GM19239 (cell line): Measurements from ENCODE around the gene BATF3.
"Not testable (repeated sequence)": the region's sequence is repeated elsewhere in the genome, so short reads cannot be mapped to it uniquely, and the experiment has no call there.

Experiments used
- DNase-seq: peaks from one replicate; pipeline ENCODE4 v3.0.0; 2011; ENCODE audit warnings: low spot score; ENCODE audit not compliant: insufficient read length
- FAIRE-seq: peaks from 2 replicates; lab custom pipeline; 2011; peaks lifted over from hg19 to GRCh38; lab: Jason Lieb, UNC

Gene BATF3

DNA sequence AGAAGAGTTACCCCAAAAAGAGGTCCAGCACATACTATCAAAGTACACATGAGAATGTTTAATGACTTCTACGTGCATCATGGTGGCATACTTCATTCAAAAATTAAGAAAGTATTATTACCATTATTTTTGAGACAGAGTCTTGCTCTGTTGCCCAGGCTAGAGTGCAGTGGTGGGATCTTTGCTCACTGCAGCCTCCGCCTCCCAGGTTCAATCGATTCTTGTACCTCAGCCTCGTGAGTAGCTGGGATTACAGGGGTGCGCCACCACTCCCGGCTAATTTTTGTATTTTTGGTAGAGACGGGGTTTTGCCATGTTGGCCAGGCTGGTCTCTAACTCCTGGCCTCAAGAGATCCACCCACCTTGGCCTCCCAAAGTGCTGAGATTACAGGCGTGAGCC lies 12.3 kb upstream of the BATF3 start:
- not testable (repeated sequence) for DNase-seq, FAIRE-seq

DNA sequence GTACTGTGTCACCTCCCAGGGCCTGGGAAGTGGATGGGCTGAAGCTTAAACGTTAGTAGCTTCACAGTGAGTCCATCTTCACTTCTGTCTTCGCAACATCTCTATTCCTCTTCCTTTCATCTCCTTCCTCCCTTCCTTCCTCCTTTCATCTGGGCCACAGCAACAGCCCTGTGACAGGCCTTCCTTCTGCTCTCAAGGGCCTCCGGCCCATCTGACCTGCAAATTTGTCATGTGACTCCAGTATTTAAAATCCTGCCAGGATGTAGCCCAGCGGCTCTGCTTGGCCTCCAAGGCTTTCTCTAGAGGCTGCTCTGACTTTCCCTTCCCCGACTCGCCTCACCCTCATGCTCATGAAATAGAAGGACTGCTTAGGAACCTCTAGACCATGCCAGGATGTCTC lies 10.9 kb upstream of the BATF3 start:
- FAIRE-seq (no peak), DNase-seq (no peak)

DNA sequence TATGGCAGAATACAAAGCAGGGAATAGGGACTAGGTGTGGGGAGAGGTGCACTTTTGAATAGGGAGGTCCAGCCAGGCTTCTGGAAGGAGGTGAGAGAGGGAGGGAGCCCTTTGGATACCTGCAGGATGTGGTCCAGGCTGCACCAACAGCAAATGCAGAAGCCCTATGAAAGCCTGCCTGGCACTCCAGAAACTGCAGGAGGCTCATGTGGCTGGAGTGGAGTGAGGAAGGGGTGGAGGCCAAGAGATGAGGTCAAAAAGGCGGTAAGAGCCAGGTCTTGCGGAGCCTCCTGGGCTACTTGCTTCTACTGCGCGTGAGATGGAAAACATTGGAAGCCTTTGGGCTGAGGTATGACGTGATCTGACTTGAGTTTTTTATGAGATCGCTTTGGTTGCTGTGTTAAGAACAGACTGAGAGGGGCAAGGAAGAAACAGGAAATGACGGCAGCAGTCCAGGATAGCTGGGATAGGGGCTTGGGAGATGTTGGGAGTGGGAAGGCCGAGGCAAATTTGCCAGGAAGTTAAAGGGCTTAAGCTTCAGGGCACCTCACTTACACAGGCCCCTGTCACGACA lies 4.4 kb upstream of the BATF3 start:
- FAIRE-seq (no peak), DNase-seq (no peak)

DNA sequence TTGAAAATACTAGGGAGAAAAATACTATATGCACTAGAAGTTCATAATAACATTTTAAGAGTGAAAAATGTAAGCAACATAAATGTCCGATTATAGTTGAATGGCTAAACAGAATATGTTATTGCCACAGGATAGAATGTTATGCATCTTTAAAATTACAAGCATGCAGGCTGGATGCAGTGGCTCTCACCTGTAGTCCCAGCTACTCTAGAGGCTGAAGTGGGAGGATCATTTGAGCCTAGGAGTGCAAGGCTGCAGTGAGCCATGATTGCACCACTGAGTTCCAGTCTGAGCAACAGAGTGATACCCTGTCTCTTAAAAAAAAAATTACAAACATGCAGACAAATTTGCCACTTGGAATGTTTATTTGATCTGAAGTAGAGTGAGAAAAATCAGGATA lies 3.0 kb upstream of the BATF3 start:
- DNase-seq (no peak), FAIRE-seq (no peak)

DNA sequence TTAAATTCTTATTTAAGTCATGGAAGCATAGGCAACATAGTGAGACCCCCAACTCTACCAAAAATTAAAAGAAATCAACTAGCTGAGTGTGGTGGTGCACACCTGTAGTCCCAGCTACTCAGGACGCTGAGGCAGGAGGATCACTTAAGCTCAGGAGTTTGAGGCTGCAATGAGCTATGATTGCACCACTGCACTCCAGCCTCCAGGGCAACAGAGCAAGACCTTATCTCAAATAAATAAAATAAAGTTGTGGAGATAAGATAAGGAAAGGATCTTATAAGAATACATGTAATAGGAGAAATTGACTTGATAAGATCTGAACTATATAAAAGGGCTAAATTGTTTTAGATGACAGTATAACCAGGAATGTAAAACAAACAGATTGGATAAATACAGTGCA lies 2.3 kb upstream of the BATF3 start:
- DNase-seq: no peak
- FAIRE-seq: no peak

DNA sequence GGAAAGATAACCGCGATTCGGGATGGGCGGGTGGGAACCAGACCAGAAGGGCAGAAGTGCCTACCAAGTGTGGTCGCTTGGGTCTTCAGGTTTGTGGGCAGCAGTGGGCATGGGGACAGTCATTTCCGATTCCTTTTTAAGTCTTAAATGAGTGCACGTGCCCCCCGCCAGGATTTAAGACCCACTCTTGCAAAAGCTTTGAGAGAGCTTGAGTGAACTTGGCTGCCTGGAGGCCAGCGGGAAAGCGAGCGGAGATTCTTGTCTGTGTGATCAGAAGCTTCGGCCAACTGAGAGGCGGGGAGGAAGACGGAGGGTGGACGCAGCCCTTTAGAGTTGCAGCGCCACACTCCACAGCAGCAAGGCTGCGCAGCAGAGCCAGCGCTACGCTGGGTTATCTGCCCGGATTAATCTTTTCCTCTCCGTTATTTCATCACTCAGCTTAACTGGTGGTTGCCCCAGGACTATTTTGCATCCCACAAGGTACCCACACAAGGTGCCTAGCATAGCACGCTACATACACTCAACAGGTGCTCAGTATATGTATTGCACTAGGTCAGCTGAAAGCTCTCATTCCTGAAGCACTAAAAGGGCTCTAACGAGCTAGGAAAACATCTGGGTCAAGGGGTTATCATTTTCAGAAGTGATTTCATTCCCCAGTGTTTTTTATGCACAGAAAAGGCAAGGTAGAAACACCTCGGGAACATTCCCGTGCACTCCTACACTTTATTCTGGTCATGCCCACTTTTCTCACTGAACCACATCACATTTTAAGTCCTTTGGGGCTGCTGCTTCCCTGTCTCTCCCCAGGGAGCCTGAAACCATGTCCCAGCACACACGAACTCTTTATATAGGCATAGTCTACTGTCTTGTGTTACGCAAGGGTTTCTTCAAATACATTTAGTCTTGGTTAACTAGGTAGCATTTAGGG lies 1.5 kb upstream of the BATF3 start:
- FAIRE-seq (peak; percentile 80), DNase-seq (no peak)

DNA sequence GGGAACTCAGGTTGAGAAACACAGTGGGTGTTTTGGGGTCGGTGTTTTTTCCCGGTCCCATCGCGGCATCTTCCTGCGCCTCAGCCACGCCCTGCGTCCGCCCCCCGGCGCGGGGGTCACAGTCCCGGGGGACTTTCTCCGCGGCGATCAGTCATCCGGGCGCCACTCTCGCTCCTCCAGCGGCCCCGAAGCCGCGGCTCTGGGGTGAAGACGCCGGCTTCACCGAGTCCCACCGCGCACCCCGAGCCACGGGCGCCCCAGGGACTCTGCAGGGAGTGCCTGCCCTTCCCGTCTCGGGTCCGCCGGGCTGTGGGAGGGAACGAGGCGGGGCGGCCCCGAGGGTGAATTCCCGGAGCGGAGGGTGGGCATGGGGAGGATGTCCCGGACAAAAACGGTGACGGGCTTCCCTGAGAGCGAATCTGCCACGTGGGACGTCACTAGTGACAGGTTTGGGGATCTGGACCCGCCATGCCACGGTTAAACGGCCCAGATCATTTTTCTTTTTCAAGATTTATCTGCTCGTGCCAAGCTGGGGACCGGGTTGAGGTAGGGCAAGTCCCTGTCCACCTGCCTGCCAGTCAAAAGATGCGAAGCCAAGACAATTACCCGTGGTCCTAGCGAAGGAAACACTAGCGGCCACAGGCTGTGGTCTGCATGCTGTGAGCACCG lies 717 bp upstream of the BATF3 start:
- peak; percentile 31 for FAIRE-seq
- DNase-seq: peak; percentile 34

DNA sequence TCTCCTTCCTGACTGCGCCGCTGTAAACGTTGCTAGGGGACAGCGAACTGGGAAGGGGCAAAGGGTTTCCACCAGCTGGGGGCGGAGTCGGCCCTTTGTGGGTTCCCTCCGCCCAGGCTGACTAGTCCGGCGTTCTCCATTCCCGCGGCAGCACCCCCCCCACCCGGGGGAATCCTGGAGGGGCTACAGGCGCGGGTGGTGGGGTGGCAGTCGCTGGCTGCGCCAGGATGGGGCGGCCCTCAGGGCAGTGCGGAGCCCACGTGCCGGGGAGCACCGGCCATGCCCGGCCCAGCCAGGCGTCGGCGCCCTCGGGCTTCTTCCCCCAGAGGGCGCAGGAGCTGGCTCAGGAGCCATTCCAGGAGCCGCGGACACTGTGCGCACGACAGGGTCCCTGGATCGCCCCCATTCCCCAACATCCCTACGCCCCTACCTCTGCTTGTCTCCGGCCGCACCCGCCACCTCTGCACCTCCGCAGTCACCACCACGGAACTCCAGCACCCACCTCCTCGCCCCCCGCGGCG lies 476 bp downstream of the BATF3 start:
- peak; percentile 51 for DNase-seq
- FAIRE-seq: no peak

DNA sequence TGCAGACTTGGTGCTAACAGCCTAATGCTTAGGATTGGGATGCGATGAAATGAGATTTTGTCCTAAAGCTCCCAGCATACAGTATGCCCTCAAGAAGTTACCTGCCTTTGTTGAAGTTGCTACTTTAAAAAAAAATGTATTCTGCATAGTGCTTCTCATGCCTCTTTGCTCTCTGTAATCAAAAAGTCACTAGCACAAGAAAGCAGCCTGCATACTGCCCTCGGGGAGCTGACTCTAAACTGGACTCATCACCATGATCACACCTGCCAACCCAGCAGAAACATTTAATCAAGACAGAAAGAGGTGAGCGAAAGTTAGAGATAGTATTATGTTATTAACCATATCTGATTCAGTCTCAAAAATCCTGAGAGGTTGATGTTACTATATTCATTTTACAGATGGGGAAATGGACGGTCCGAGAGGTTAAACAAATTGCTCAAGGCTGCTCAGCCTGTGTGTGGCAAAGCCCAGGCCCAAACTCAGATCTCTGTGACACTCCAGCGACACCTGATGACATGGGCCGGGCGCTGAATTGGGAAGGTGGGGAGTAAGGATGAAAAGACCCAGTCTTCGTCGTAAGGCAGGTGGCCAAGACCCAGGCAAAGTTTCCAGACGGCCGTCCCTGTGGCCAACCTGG lies 1.1 kb downstream of the BATF3 start:
- no peak for DNase-seq
- FAIRE-seq: peak; percentile 71

DNA sequence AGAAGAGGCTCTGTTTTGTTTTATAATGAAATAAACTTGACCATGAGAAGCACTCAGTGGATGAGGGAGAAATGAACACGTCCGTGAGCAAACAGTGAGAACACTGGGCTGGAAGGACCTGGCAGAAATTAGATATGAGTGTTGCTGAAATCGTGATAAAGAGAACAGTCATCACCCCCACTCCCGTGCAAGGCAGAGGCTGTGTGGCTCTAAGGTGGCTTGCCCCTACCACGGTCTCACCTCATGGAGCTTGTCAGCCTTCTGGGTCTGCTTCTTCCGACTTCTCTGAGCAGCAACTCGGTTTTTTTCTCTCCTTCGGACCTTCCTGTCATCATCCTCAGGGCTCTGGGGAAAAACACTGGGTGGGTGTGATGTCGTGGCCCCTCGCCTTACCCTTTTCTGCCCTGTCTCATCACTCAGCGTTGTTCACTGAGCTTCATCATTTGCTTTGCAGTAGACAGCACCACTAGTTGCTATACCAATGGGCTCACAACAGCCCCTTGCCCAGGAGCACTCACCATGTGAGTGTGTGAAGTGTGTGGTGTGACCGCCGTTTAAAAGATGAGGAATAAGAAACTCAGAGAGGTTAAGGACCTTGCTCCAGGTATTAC lies 2.8 kb downstream of the BATF3 start:
- FAIRE-seq (no peak), DNase-seq (no peak)

DNA sequence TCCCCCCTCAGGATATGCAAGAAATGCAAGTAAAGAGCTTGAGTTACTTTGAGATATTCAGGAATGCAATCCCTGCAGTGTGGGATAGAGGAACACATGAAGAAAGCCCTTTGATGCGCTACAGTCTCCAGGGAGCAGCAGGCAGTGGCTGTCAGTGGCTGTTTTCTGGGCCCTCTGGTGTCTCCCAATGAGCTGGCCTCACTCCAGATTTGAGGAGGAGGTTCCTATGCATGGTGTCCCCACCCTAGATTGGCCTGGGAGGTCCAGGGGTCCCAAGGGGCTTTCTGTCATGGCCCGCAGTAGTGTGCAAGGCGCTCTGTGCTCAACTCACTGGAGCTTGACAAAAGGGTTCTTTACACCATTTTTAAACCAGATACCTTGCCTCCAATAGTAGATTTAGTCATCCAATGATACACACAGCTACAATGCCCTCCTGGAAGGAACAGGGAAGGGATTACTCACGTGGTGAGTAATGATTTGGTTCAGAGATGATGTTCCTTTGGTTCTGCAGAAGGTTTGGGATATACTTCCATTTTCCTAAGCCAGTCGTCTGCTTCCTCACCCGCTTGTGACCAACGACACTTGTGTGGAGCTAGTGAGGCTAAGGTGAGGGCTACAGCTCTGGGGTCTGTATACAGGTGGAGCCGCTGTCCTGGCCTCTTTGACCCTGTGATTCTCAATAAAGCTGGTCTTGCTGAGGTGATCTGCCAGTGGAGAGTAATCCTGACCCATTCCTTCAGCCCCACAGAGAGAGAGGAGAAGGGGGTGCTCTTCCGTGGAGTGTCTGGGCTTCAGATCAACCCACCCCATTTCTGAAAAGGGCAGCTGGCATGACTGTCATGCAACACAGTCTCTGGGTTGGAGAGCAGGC lies 6.6 kb downstream of the BATF3 start:
- DNase-seq (no peak), FAIRE-seq (no peak)

DNA sequence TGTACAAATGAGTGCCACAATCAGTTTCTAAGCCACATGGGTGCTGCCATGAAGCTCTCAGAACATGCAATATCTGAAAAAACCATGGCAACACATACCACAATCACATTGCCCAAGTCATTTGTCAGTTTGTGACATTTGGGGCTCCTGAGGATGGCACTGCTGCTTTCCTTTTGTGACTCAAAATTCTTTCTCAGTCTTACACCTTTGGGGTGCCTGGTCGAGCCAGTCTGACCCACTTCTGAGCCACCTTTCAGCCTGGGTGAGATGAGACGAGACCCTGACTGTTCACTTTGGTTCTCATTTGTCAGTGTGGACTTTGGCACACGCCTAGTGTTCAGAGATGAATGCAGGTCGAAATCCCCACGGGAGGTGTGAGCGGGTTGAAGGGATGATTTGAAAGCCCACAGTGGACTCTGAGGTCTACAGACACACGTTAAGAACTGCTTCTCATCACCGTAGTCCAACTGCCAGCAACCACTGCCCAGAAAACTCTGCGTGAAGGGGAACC lies 8.0 kb downstream of the BATF3 start:
- DNase-seq: no peak
- no peak for FAIRE-seq

DNA sequence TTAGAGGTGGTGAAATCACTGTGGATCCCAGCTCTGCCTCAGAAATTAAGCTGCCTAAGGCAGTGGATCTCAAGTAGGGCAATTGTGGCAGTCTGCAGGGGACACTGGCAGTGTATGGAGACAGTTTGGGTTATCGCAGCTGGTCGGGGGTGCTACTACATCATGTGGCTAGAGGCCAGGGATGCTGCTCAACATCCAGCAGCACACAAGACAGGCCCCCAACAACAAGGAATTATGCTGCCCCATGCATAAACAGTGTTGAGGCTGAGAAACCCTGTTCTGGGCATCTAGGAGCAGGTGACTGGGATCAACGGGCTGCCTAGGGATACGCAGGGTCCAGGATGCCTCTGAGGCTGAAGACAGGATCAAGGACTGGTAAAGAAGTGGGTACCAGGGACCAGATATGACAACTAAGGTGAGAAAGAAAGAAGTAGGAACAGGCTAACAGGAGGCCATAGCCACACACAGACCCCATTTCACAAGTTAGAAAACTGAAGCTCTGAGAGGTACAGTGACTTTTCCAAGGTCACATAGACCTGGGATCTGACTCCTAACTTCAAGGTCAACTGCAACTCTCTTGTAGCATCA lies 8.7 kb downstream of the BATF3 start:
- FAIRE-seq: no peak
- no peak for DNase-seq

DNA sequence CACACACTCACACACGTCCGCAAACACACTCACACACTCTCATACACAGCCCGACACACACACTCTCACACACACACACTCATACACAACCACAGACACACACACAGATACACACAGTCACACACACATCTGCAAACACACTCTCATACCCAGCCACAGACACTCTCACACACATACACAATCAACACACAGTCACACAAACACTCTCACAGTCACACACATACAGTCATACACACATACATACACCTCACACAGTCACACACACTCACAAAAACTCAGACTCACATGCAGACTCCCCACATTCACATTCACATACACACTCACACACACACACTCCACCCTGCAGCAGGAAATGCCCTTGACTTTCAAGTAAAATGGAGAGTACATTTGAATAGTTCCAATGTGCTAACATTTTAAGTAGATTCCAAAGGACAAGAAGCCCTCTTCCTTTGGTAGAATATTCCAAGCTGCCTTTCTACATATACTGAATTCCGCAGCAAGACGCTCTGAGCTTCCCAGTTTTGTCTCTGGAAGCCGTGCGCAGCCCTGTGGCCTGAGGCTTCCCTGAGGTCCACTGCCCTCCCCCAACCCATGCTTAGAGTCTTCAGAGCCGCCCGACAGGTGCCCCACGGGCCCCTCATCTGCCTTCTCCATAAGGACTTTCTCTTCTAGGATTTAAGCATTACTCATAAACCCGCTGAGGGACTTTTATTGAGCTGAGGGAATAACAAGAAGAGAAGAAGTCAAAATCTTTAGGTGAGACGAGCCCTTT lies 9.7 kb downstream of the BATF3 start:
- FAIRE-seq: no peak
- DNase-seq: no peak

DNA sequence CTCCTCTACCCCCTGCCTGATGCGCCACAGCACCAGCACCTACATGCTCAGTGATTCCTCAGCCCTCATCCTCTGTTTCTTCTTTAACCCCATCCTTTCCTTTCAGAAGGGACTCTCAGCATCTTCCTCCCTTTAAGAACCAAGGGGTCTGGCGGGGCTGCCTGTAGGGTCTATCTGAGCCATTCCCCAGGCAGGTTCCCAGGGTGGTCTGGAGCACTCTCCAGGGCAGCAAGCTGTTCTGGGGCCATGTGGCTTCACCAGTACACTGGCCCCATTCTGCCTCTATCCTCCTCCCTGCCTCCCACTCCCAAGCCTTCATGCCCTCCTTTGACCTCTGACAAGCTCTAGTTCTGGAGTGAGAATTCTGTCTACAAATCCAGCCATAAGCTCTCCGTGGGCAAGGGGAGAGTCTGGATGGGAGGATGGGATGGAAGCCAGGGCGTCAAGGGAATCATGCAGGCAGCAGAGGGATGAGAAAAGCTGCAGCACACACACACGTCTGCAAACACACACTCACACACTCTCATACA lies 10.4 kb downstream of the BATF3 start:
- no peak for FAIRE-seq

DNA sequence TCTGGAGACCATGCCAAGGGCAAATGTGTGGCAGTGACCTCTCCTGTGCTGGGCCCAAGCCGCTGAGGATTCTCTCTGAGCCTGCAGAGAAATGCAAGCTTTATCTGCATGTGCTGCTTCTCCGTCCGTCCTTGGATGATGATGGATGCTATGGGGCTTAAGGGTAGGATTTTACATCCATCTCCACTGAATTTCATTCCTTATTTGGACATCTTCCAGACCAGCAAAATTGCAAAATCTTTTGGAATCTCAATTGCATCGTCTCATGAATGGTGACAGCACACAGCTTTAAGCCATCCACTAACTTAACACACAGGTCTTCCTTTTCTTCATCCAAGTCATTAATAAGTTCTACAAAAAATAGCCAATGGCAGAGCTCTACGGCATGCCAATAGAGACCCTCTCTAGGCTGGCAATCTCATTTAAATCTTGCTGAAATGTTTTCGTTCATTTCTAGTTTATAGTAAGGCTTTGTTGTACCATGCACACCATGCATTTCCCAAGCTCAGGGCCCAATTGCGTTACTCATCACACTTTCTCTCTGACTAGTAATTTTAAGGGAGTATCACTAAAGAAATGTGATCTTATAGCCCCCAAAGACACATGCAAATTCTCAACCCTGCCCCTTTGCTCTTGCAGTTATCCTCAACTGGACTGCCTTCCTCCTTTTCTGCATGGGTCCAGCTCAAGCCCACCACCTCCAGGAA lies 11.1 kb downstream of the BATF3 start:
- no peak for FAIRE-seq
- DNase-seq: no peak

More for the DNA sequence above, 10.4 kb downstream of the BATF3 start:
- DNase-seq: no peak

DNA sequence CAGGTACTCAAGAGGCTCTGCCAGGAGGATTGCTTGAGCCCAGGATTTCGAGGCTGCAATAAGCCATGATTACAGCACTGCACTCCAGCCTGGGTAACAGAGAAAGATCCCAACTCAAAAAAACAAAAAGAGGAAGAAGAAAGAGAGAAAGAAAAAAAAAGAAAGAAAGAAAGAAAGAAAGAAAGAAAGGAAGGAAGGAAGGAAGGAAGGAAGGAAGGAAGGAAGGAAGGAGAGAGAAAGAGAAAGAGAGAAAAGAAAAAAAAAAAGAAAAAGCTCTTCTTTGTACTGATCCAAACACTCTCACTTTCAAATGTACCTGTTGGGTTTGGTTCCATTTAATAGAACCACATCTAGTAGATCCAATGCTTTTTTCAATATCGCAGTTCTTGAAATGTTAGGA lies 11.8 kb downstream of the BATF3 start:
- FAIRE-seq: no peak
- no peak for DNase-seq
